C4-2B (cell line): ENCODE data around the gene OSBPL1A.

ENCODE experiments used
- ZFX ChIP-seq: fragments of 450-650 bp; IDR thresholded peaks from 2 replicates; pipeline ENCODE4 v1.6.1; 2017
- TF ChIP-seq, protein P1 (sequence below): fragments of 450-650 bp; conservative IDR thresholded peaks from 2 replicates; pipeline ENCODE4 v1.5.1; 2017; ENCODE audit warnings: mild to moderate bottlenecking

DNA sequence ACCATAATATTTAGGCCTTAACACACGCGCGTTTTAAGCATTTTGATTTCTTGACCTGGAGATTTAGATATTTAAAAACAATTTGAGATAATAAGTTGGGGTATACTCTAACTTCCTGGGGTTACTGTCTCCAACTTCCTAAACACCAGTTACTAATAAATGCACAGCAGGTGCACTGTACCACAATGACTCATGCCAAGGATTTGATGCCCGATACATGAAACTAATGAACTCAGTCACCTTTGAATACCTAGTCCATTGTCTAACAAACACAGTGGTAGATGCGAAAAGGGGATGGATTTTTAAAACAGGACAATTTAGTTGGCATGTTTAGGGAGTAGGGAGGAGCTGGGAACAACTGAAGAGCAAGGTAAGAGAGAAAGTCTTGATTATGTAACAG, 237.5 kb downstream of the OSBPL1A start:
- TF ChIP-seq, protein P1, sequence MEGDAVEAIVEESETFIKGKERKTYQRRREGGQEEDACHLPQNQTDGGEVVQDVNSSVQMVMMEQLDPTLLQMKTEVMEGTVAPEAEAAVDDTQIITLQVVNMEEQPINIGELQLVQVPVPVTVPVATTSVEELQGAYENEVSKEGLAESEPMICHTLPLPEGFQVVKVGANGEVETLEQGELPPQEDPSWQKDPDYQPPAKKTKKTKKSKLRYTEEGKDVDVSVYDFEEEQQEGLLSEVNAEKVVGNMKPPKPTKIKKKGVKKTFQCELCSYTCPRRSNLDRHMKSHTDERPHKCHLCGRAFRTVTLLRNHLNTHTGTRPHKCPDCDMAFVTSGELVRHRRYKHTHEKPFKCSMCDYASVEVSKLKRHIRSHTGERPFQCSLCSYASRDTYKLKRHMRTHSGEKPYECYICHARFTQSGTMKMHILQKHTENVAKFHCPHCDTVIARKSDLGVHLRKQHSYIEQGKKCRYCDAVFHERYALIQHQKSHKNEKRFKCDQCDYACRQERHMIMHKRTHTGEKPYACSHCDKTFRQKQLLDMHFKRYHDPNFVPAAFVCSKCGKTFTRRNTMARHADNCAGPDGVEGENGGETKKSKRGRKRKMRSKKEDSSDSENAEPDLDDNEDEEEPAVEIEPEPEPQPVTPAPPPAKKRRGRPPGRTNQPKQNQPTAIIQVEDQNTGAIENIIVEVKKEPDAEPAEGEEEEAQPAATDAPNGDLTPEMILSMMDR, result no peak
- TF ChIP-seq ZFX, result no peak
